Activated CD8-positive, alpha-beta memory T cell treated with anti-CD3 and anti-CD28 coated beads, Interleukin-2, amount 50 U/mL, for 48 hours (primary cell): Measurements from ENCODE around the gene OTOG.

Source experiments
- DNase-seq: peaks from one replicate; pipeline ENCODE4 v3.0.0-alpha.2; 2020

Gene OTOG

GRCh38 chr11:17672469-17672868 is 125.4 kb downstream of the OTOG start:
- DNase-seq = no peak

GRCh38 chr11:17673951-17674350 is 126.9 kb downstream of the OTOG start:
- no peak for DNase-seq

GRCh38 chr11:17682848-17683247 is 135.8 kb downstream of the OTOG start:
- DNase-seq = no peak

- DNase-seq = no peak
Observed at GRCh38 chr11:17683377-17684161, 136.5 kb downstream of the OTOG start.

GRCh38 chr11:17684550-17684949 is 137.5 kb downstream of the OTOG start:
- DNase-seq = no peak

- no peak for DNase-seq
Observed at GRCh38 chr11:17686231-17686980, 139.3 kb downstream of the OTOG start.

- DNase-seq = no peak
Observed at GRCh38 chr11:17687946-17688670, 141.0 kb downstream of the OTOG start.

GRCh38 chr11:17691550-17691949 is 144.5 kb downstream of the OTOG start:
- DNase-seq = no peak

GRCh38 chr11:17691976-17692375 is 144.9 kb downstream of the OTOG start:
- no peak for DNase-seq

GRCh38 chr11:17692931-17693330 is 145.9 kb downstream of the OTOG start:
- no peak for DNase-seq

GRCh38 chr11:17693531-17693930 is 146.5 kb downstream of the OTOG start:
- DNase-seq = no peak

- DNase-seq = no peak
Observed at GRCh38 chr11:17694494-17695110, 147.5 kb downstream of the OTOG start.

GRCh38 chr11:17695454-17696441 is 148.7 kb downstream of the OTOG start:
- DNase-seq = no peak

- DNase-seq = no peak
Observed at GRCh38 chr11:17696741-17697140, 149.7 kb downstream of the OTOG start.
